Renal cortex interstitium (tissue), 15 donors: ENCODE results near the gene KY. TPM values are rescaled to one million over a fixed set of nuclear protein-coding genes. Genes with fewer than 3 reads are reported as not detected.

Experiments
- DNase-seq, 11 donors: peaks; one replicate each; pipeline ENCODE4 v3.0.0-alpha.2; 2013; ENCODE audit warnings: low read depth in 9 of 11, low spot score in 4 of 11; ENCODE audit errors: extremely low read depth in 1 of 11
- long read RNA-seq, 16 experiments: transcript quantifications; one replicate each; lab custom pipeline, GENCODE V29; 2026
- polyA plus RNA-seq, 3 donors: library from polyadenylated mRNA; unstranded; fragments of 120-200 nt; gene quantifications; one replicate each; pipeline ENCODE4 v1.2.1, GENCODE V29; 2013; ENCODE audit not compliant: insufficient read length in 3 of 3

The KY gene
- 1 to 10 TPM; 1.3 to 1.6 (median 1.4) TPM for polyA plus RNA-seq
- long read RNA-seq, donor 1 = 0 reads
- long read RNA-seq, donor 2 = 0 reads
- long read RNA-seq, donor 3 = 0 reads
- long read RNA-seq, donor 4 = 0 reads
- long read RNA-seq, donor 5 = 0 reads
- long read RNA-seq, donor 6 = 0 reads
- long read RNA-seq, donor 7 = 0 reads
- long read RNA-seq, donor 8 = 0 reads
- long read RNA-seq, donor 9 = 0 reads
- long read RNA-seq, donor 10, partial matches to known transcripts = 0 of 1 reads
- long read RNA-seq, donor 10, other reads (novel, unspliced or antisense) = 0 of 1 reads
- long read RNA-seq, donor 11 = 0 reads
- long read RNA-seq, donor 12 = 0 reads
- long read RNA-seq, donor 13 = 0 reads
- long read RNA-seq, donor 14 = 0 reads
- long read RNA-seq, donor 15 = 0 reads
- long read RNA-seq, donor 16 = 0 reads

- peak in 4 of 11 donors; percentile 39 to 55 (median 48) for DNase-seq
These were observed at the start of gene KY for GRCh38 chr3:134650431-134651346. TSS of gene KY (minus strand) at chr3:134651022. CDS start at chr3:134650960, 62 bp downstream.

- no peak for DNase-seq
These were observed 48.9 kb upstream of the KY start for GRCh38 chr3:134699721-134700120.

GRCh38 chr3:134699141-134699711, 48.4 kb upstream of the KY start:
- DNase-seq = no peak

- no peak for DNase-seq
These were observed 47.2 kb upstream of the KY start for GRCh38 chr3:134697830-134698689.

GRCh38 chr3:134696155-134696554, 45.3 kb upstream of the KY start:
- DNase-seq = no peak

GRCh38 chr3:134694946-134695543, 44.2 kb upstream of the KY start:
- no peak for DNase-seq

GRCh38 chr3:134694466-134694865, 43.6 kb upstream of the KY start:
- DNase-seq = no peak

GRCh38 chr3:134693804-134694203, 43.0 kb upstream of the KY start:
- no peak for DNase-seq

- DNase-seq = no peak
These were observed 42.4 kb upstream of the KY start for GRCh38 chr3:134693226-134693625.

GRCh38 chr3:134690226-134690625, 39.4 kb upstream of the KY start:
- DNase-seq = no peak

- no peak for DNase-seq
These were observed 36.8 kb upstream of the KY start for GRCh38 chr3:134687642-134688041.

GRCh38 chr3:134685929-134686802, 35.3 kb upstream of the KY start:
- no peak for DNase-seq

GRCh38 chr3:134682196-134682880, 31.5 kb upstream of the KY start:
- no peak for DNase-seq

- no peak for DNase-seq
These were observed 30.7 kb upstream of the KY start for GRCh38 chr3:134681522-134681900.

- no peak for DNase-seq
These were observed 30.1 kb upstream of the KY start for GRCh38 chr3:134680796-134681521.

GRCh38 chr3:134677987-134678308, 27.1 kb upstream of the KY start:
- no peak for DNase-seq
